ENCODE data around the gene CEACAM1. TPM values are rescaled to one million over a fixed set of nuclear protein-coding genes. Genes with fewer than 3 reads are reported as not detected.

The CEACAM1 gene
- total and polyA plus RNA-seq, 8 donors = 5.6 to 24.0 (median 7.3) TPM

DNA sequence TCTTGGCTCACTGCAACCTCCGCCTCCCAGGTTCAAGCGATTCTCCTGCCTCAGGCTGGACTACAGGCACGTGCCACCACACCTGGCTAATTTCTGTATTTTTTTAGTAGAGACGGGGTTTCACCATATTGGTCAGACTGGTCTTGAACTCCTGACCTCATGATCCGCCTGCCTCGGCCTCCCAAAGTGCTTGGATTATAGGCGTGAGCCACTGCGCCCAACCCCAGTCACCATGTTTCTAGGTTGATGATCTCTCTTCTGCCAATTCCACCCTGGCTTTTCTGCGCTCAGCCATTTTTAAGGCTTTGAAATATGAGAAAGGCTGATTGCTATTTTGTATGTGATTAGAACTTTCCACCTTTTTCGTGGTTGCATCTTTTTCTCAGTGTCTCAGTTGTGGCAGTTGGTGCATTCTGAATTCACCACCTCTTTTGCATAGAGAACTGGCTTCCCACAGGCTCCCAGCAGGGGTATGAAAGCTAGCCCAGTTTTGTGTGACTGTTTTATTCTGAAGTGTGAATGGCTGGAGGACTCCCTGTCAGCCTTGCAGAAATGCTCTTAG, 15.5 kb downstream of the CEACAM1 start:
- Histone ChIP-seq H3K4me1 (no peaks in the 10 kb centered on the region), H3K36me3 (peaks cover 0 to 52% of the 10 kb centered on the region in 2 donors), H3K9me3 (no peaks in the 10 kb centered on the region), H3K27me3 (no peaks in the 10 kb centered on the region), H3K4me3 (no peak overlapping the region), H3K27ac (no peak overlapping the region)
- intact Hi-C loops (cut with DNase I) = no loop called here
- TF ChIP-seq, protein P1, sequence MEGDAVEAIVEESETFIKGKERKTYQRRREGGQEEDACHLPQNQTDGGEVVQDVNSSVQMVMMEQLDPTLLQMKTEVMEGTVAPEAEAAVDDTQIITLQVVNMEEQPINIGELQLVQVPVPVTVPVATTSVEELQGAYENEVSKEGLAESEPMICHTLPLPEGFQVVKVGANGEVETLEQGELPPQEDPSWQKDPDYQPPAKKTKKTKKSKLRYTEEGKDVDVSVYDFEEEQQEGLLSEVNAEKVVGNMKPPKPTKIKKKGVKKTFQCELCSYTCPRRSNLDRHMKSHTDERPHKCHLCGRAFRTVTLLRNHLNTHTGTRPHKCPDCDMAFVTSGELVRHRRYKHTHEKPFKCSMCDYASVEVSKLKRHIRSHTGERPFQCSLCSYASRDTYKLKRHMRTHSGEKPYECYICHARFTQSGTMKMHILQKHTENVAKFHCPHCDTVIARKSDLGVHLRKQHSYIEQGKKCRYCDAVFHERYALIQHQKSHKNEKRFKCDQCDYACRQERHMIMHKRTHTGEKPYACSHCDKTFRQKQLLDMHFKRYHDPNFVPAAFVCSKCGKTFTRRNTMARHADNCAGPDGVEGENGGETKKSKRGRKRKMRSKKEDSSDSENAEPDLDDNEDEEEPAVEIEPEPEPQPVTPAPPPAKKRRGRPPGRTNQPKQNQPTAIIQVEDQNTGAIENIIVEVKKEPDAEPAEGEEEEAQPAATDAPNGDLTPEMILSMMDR (IDR thresholded peaks at IDR 0.05) = no peak
- DNase-seq (no peak), ATAC-seq (no peak)

DNA sequence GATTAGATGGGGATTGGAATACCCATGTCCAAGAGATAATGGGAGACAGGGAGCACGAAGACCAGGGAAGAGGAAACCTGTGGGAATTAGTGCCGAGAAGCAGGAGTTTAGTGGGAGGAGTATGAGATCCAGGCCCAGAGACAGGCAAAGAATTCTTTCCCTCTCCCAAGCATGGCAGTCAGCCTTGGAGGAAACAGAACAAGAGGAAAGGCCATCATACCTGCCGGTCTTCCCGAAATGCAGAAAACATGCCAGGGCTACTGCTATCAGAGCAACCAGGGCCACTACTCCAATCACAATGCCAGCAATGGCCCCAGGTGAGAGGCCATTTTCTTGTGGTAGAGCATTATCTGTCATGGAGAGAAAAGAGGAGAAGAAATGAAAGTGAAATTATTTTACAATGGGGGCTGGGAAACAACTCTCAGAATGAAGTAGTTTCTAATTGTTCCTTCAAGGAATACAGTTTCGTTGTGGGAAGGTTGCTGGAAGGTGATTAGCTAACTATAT, 16.1 kb downstream of the CEACAM1 start:
- TF ChIP-seq, protein P1 (IDR thresholded peaks at IDR 0.05) = no peak
- ATAC-seq = no peak
- Histone ChIP-seq H3K27ac (no peak overlapping the region), H3K36me3 (peaks cover 0 to 48% of the 10 kb centered on the region in 2 donors), H3K4me3 (no peak overlapping the region), H3K4me1 (no peaks in the 10 kb centered on the region), H3K27me3 (no peaks in the 10 kb centered on the region), H3K9me3 (no peaks in the 10 kb centered on the region)
- no peak for DNase-seq
- intact Hi-C loops (cut with DNase I) = no loop called here

DNA sequence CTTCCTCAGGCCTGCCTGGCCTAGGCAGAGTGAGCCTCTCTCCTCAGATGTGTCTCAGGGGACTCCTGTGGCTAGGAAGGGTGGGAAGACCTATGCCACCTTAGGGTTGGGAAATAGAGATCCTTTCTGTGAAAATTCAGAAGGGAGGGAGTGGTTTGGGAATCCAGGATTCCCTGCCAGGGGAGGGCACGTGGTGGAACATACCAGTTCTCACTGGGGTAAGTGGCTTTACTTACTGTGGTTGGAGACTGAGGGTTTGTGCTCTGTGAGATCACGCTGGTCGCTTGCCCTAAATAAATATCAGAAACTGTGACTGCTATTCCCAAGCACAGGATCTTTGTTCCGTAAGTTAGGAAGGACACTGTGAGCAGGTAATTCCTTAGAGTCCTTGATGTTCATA, 16.9 kb downstream of the CEACAM1 start:
- no peaks in the 10 kb centered on the region for H3K27me3 ChIP-seq
- H3K4me3 ChIP-seq = no peak overlapping the region
- peaks cover 0 to 47% of the 10 kb centered on the region in 2 donors for H3K36me3 ChIP-seq
- H3K27ac ChIP-seq = no peak overlapping the region
- DNase-seq (peak in 1 of 4 donors; percentile 13), ATAC-seq (peak; percentile 70)
- intact Hi-C loops (cut with DNase I) = no loop called here
- TF ChIP-seq, protein P1 (IDR thresholded peaks at IDR 0.05) = no peak
- no peaks in the 10 kb centered on the region for H3K9me3 ChIP-seq
- no peaks in the 10 kb centered on the region for H3K4me1 ChIP-seq

DNA sequence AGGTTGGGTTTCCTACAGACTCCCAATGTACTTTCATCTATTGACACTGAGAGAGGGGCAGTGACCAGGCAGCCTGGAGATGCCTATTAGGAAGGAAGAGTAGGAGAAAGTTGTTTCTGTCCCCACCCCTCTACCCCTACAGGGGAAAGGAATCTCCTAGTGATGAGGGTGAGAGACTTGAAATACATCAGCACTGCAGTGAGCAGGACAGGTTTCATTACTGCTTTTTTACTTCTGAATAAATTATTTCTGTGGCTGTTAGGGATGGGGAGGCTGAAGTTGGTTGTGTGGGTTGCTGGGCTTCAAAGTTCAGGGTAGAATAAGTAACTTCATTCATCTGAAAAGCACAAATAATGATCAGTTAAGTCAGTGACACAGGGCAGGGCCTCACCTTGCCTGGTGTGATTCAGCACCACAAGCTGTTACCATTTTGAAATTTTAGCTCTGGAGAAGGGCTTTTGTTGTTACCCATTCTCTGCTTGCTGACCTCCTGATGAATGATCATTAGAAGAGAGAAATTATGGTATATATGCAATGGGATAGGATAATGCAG, 19.3 kb downstream of the CEACAM1 start:
- Histone ChIP-seq H3K36me3 (peaks cover 0 to 36% of the 10 kb centered on the region in 2 donors), H3K27ac (no peak overlapping the region), H3K4me3 (no peak overlapping the region), H3K4me1 (no peaks in the 10 kb centered on the region), H3K27me3 (no peaks in the 10 kb centered on the region), H3K9me3 (no peaks in the 10 kb centered on the region)
- ATAC-seq (no peak), DNase-seq (no peak)
- TF ChIP-seq, protein P1 (IDR thresholded peaks at IDR 0.05) = no peak
- intact Hi-C loops (cut with DNase I) = no loop called here

DNA sequence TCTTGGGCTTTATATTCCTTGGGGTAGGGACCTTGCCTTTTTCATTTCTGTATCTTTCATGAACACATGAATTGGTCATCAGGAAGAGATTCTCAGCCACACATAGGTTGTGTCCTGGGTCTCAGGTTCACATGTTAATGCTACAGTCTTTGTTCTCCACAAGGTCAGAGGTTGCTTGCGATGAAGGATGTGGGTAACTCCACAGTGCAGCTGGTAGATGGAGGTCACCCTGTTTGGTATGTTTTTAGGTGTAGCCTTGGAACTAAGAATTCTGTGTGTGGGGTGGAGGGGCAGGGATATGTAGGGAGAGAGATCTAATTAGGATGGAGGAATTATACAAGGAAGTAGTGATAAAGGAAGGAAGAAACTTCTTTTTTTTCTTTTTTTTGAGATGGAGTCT, 23.2 kb downstream of the CEACAM1 start:
- Histone ChIP-seq H3K9me3 (no peaks in the 10 kb centered on the region), H3K36me3 (peaks cover 0 to 14% of the 10 kb centered on the region in 2 donors), H3K27ac (no peak overlapping the region), H3K4me1 (no peaks in the 10 kb centered on the region), H3K27me3 (no peaks in the 10 kb centered on the region), H3K4me3 (no peak overlapping the region)
- TF ChIP-seq, protein P1 (IDR thresholded peaks at IDR 0.05) = no peak
- intact Hi-C loops (cut with DNase I) = no loop called here
- ATAC-seq (no peak), DNase-seq (no peak)

All from left lung (tissue), 10 donors.